ENCODE results near the gene C2CD5.
"Not testable (repeated sequence)": the region's sequence is repeated elsewhere in the genome, so short reads cannot be mapped to it uniquely, and the experiment has no call there.

C2CD5 gene

DNA sequence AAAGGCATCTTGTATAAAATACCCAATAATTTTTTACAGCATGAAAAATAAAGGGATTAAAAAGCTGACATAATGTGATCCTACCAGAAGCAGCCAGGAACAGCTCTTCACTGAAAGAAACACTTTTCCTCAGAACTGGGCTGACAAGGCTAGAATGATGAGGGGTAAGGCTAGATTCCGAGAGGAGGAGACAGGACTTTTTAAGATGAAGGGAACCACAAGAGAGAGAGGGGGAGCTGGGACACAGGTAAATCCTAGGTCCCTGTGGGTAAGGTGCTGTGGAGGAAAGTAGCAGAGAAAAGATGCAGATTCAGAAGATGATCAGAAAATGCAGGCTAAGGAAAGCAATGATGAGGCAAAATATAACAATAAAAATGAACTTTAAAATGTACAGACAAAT is 29.5 kb downstream of the C2CD5 start:
- Histone ChIP-seq H3K9me3 (ENCODE audit: insufficient read depth, low read depth, low read length) (no peaks in the 10 kb centered on the region), H3K36me3 (ENCODE audit: insufficient read depth, low read length) (peaks cover 38% of the 10 kb centered on the region), H3K27ac (ENCODE audit: low read depth, low read length) (no peak overlapping the region), H3K27me3 (ENCODE audit: insufficient read depth, low read length) (no peaks in the 10 kb centered on the region), H3K4me3 (ENCODE audit: low read length) (no peak overlapping the region), H3K9ac (ENCODE audit: low read depth, low read length) (no peak overlapping the region), H3K4me1 (ENCODE audit: insufficient read depth, low read length) (0 out of 2 replicates have a peak, but pooled peaks cover 5% of the 10 kb centered on the region)
- 88% methylated on average over 1 of the region's 1 CpG for WGBS

DNA sequence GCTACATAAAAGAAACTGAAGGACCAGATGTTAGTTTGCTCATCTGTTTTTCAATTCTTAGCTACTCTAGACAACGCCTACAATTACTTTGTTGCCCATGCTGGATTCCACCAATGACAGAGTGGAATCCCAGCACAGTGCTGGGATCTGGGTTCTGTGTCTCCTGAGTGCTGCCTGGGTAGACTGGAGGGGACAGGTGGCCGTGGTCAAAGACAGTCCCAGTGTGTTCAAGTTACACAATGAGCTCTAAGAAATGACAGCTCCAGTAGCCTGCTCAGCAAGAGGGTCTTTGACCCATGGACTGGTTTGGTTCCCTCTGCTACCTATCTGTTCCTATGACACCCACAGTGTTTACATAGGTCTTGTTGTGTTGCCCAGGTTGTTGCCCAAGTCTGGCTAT is 38.5 kb downstream of the C2CD5 start:
- WGBS, result 93% methylated on average over 2 of the region's 2 CpGs
- peaks cover 26% of the 10 kb centered on the region for H3K36me3 ChIP-seq (ENCODE audit: insufficient read depth, low read length)
- no peaks in the 10 kb centered on the region for H3K27me3 ChIP-seq (ENCODE audit: insufficient read depth, low read length)
- H3K27ac ChIP-seq (ENCODE audit: low read depth, low read length), result no peak overlapping the region
- H3K4me1 ChIP-seq (ENCODE audit: insufficient read depth, low read length), result no peaks in the 10 kb centered on the region
- H3K9me3 ChIP-seq (ENCODE audit: insufficient read depth, low read depth, low read length), result no peaks in the 10 kb centered on the region
- no peak overlapping the region for H3K9ac ChIP-seq (ENCODE audit: low read depth, low read length)
- H3K4me3 ChIP-seq (ENCODE audit: low read length), result no peak overlapping the region

DNA sequence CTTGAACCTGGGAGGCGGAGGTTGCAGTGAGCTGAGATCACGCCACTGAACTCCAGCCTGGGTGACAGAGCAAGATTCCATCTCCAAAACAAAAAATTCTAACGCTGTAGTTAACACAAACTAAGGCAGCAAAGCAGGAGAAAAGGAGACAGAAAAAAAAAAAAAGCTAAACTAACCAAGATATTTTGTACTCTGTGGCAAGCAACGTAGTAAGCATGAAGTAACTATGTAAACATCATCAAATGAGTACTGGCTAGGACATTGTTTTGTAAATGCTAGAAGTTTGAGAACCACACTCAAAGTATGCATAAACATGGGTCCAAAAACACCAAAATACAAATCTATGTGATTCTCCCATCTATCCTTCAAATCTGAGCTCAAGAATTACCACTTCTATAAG is 44.2 kb downstream of the C2CD5 start:
- Histone ChIP-seq H3K4me1 (ENCODE audit: insufficient read depth, low read length) (peaks cover 6% of the 10 kb centered on the region; the same call in 1 of the 2 replicates), H3K27me3 (ENCODE audit: insufficient read depth, low read length) (no peaks in the 10 kb centered on the region), H3K4me3 (ENCODE audit: low read length) (no peak overlapping the region), H3K36me3 (ENCODE audit: insufficient read depth, low read length) (peaks cover 8% of the 10 kb centered on the region; the same call in 1 of the 2 replicates), H3K27ac (ENCODE audit: low read depth, low read length) (no peak overlapping the region), H3K9me3 (ENCODE audit: insufficient read depth, low read depth, low read length) (no peaks in the 10 kb centered on the region), H3K9ac (ENCODE audit: low read depth, low read length) (no peak overlapping the region)
- WGBS, result 93% methylated on average over 3 of the region's 4 CpGs

DNA sequence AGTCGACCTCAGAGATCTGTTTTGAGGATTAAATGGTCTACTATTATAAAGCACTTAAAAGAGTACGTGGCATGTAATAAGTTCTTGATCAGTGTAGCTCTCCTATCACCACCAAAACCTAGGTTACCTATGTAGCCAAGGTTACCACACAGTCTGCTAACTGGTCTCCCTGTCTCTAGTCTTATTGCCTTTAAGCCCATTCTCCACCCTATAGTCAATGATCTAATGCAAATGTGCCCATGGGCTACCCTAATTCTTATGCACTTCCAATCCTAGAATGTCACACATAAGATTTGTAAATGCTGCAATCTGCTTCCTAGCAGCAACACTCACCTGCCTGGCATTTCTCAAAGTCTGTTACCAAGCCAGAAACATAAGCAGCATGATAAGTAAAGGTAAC is 44.9 kb downstream of the C2CD5 start:
- Histone ChIP-seq H3K27me3 (ENCODE audit: insufficient read depth, low read length) (no peaks in the 10 kb centered on the region), H3K4me3 (ENCODE audit: low read length) (no peak overlapping the region), H3K36me3 (ENCODE audit: insufficient read depth, low read length) (peaks cover 3% of the 10 kb centered on the region; the same call in 1 of the 2 replicates), H3K9ac (ENCODE audit: low read depth, low read length) (no peak overlapping the region), H3K9me3 (ENCODE audit: insufficient read depth, low read depth, low read length) (no peaks in the 10 kb centered on the region), H3K4me1 (ENCODE audit: insufficient read depth, low read length) (peaks cover 6% of the 10 kb centered on the region; the same call in 1 of the 2 replicates), H3K27ac (ENCODE audit: low read depth, low read length) (no peak overlapping the region)
- WGBS, result 92% methylated on average over 1 of the region's 2 CpGs

DNA sequence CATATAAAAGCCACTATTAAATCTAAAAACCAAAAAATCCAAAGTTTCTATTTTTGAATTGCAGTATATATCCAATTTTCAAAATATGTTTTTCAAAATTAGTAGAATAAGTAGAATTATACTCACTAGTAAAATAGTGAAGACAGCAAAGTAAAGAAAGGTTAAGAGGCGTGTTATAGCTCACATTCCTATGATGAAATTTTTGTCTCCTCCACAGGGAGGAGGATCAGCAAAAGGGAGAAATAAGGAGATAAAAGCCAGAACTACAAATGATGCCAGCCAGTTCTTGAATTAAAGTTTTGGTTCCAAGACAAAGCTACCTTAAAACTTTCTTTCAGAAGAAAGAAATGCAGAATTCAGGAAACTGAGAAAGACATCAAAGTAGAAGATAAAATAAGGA is 50.0 kb downstream of the C2CD5 start:
- Histone ChIP-seq H3K9me3 (ENCODE audit: insufficient read depth, low read depth, low read length) (no peaks in the 10 kb centered on the region), H3K27me3 (ENCODE audit: insufficient read depth, low read length) (no peaks in the 10 kb centered on the region), H3K36me3 (ENCODE audit: insufficient read depth, low read length) (peaks cover 41% of the 10 kb centered on the region), H3K9ac (ENCODE audit: low read depth, low read length) (no peak overlapping the region), H3K4me3 (ENCODE audit: low read length) (no peak overlapping the region), H3K4me1 (ENCODE audit: insufficient read depth, low read length) (no peaks in the 10 kb centered on the region), H3K27ac (ENCODE audit: low read depth, low read length) (no peak overlapping the region)
- no CpG with 5 or more reads among the region's 1 CpG for WGBS

DNA sequence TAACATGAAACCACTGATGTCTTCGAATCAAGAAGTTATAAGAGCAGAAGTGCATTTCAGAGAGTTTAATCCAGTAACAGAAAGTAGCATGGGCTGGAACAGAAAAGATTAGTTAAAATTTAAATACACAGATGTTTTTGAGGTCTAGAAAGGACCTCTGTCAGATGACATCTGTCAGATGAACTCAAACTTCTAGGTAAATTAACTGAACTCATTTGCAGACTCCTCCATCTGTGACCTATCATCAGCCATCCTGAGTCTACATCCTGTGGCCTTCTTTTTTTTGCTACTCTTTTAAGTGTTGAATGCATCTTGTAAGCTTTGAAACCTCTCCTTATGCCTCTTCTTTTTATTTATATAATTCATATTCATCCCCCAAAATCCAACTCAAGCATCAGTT is 53.3 kb downstream of the C2CD5 start:
- Histone ChIP-seq H3K9me3 (ENCODE audit: insufficient read depth, low read depth, low read length) (no peaks in the 10 kb centered on the region), H3K27me3 (ENCODE audit: insufficient read depth, low read length) (no peaks in the 10 kb centered on the region)
- 93% methylated on average over 1 of the region's 1 CpG for WGBS

DNA sequence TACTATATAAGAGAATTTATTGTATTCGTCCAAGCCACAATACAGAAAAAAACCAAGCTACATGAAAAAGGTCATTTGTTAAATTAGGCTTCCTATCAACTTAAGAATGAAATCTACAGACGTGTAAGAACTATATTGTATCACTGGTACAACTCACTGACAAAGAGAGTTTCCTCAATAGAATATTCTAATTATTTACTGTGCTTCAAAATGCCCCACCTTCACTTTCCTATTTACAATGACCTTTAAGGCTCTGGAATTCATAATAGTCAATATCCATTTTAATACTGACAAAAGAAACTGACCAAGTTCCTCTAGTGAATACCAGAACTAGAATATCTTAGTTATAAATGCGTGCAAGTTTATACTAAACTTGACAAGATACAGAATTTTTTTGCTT is 55.9 kb downstream of the C2CD5 start:
- H3K9me3 ChIP-seq (ENCODE audit: insufficient read depth, low read depth, low read length), result no peaks in the 10 kb centered on the region
- peaks cover 67% of the 10 kb centered on the region for H3K36me3 ChIP-seq (ENCODE audit: insufficient read depth, low read length)
- no peak overlapping the region for H3K27ac ChIP-seq (ENCODE audit: low read depth, low read length)
- no peak overlapping the region for H3K9ac ChIP-seq (ENCODE audit: low read depth, low read length)
- no peaks in the 10 kb centered on the region for H3K27me3 ChIP-seq (ENCODE audit: insufficient read depth, low read length)
- no peak overlapping the region for H3K4me3 ChIP-seq (ENCODE audit: low read length)
- WGBS, result 82% methylated on average over 2 of the region's 3 CpGs
- H3K4me1 ChIP-seq (ENCODE audit: insufficient read depth, low read length), result no peaks in the 10 kb centered on the region

More for the DNA sequence above, 53.3 kb downstream of the C2CD5 start:
- H3K4me3 ChIP-seq (ENCODE audit: low read length), result no peak overlapping the region
- peaks cover 54% of the 10 kb centered on the region for H3K36me3 ChIP-seq (ENCODE audit: insufficient read depth, low read length)
- no peak overlapping the region for H3K27ac ChIP-seq (ENCODE audit: low read depth, low read length)
- no peak overlapping the region for H3K9ac ChIP-seq (ENCODE audit: low read depth, low read length)
- no peaks in the 10 kb centered on the region for H3K4me1 ChIP-seq (ENCODE audit: insufficient read depth, low read length)

DNA sequence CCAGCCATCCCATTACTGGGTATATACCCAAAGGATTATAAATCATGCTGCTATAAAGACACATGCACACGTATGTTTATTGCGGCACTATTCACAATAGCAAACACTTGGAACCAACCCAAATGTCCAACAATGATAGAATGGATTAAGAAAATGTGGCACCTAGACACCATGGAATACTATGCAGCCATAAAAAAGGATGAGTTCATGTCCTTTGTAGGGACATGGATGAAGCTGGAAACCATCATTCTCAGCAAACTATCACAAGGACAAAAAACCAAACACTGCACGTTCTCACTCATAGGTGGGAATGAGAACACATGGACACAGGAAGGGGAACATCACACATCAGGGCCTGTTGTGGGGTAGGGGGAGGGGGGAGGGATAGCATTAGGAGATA is 56.7 kb downstream of the C2CD5 start:
- not testable (repeated sequence) for H3K9me3 ChIP-seq (ENCODE audit: insufficient read depth, low read depth, low read length); H3K27me3 ChIP-seq (ENCODE audit: insufficient read depth, low read length); H3K9ac ChIP-seq (ENCODE audit: low read depth, low read length); H3K27ac ChIP-seq (ENCODE audit: low read depth, low read length); H3K4me3 ChIP-seq (ENCODE audit: low read length); H3K4me1 ChIP-seq (ENCODE audit: insufficient read depth, low read length)
- peaks cover 67% of the 10 kb centered on the region for H3K36me3 ChIP-seq (ENCODE audit: insufficient read depth, low read length)
- WGBS, result 100% methylated on average over 1 of the region's 3 CpGs

DNA sequence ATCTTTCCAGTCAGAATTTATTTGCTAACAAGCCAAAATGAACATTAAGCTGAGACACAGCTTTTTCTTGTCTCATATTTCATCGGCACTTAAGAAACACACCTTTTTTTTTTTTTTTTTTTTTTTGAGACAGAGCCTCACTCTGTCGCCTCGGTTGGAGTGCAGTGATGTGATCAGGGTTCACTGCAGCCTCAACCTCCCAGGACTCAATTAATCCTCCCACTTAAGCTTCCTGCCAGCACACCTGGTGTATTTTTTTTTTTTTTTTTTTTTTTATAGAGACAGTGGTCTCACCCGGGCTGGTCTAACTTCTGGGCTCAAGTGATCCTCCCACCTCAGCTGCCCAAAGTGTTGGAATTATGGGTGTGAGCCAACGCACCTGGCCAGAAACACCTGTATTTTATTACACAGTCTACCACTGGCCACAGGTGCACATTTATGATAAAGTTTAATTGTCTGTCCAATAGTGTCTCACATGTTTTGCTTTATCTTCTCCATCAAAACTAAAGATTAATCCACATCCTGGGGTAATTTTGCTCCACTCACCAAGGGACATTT is 62.7 kb downstream of the C2CD5 start:
- H3K4me3 ChIP-seq (ENCODE audit: low read length), result no peak overlapping the region
- no peaks in the 10 kb centered on the region for H3K27me3 ChIP-seq (ENCODE audit: insufficient read depth, low read length)
- peaks cover 41% of the 10 kb centered on the region for H3K36me3 ChIP-seq (ENCODE audit: insufficient read depth, low read length)
- 96% methylated on average over 5 of the region's 5 CpGs for WGBS
- H3K4me1 ChIP-seq (ENCODE audit: insufficient read depth, low read length), result no peaks in the 10 kb centered on the region
- H3K27ac ChIP-seq (ENCODE audit: low read depth, low read length), result no peak overlapping the region
- H3K9ac ChIP-seq (ENCODE audit: low read depth, low read length), result no peak overlapping the region
- no peaks in the 10 kb centered on the region for H3K9me3 ChIP-seq (ENCODE audit: insufficient read depth, low read depth, low read length)

DNA sequence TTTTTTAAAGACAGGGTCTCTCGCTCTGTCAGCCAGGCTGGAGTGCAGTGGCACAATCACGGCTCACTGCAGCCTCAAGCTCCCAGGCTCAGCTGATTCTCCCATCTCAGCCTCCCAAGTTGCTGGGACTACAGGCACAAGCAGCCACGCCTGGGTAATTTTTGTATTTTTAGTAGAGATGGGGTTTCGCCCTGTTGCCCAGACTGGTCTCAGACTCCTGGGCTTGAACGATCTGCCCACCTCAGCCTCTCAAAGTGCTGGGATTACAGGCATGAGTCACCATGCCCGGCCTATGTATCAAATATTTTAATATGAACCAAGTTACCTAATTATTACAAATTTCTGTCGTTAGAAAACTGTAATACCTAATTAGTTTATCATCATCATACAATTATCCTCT is 63.5 kb downstream of the C2CD5 start:
- not testable (repeated sequence) for H3K4me3 ChIP-seq (ENCODE audit: low read length); H3K9ac ChIP-seq (ENCODE audit: low read depth, low read length); H3K27ac ChIP-seq (ENCODE audit: low read depth, low read length); H3K9me3 ChIP-seq (ENCODE audit: insufficient read depth, low read depth, low read length); H3K4me1 ChIP-seq (ENCODE audit: insufficient read depth, low read length); H3K27me3 ChIP-seq (ENCODE audit: insufficient read depth, low read length)
- H3K36me3 ChIP-seq (ENCODE audit: insufficient read depth, low read length), result peaks cover 41% of the 10 kb centered on the region
- WGBS, result 94% methylated on average over 7 of the region's 7 CpGs

DNA sequence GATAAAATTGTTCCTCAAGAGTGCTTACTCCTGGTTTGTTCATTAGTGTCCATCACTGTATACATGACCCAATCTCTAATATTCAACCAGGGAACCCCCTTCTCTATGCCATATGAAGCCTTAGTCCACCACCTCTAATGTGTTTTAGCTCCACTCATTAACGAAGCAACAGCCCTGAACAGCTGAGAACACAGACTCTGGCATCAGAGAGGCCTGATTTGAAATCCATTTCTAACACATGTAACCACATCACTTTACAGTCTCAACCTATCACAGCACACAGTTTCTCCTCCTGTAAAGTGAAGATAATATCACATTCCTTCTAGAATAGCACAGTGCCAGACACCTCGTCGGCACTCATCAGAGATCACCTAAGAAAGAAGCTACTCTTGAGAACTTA is 64.3 kb downstream of the C2CD5 start:
- Histone ChIP-seq H3K4me1 (ENCODE audit: insufficient read depth, low read length) (no peaks in the 10 kb centered on the region), H3K27ac (ENCODE audit: low read depth, low read length) (no peak overlapping the region), H3K9me3 (ENCODE audit: insufficient read depth, low read depth, low read length) (no peaks in the 10 kb centered on the region), H3K9ac (ENCODE audit: low read depth, low read length) (no peak overlapping the region), H3K36me3 (ENCODE audit: insufficient read depth, low read length) (peaks cover 39% of the 10 kb centered on the region), H3K27me3 (ENCODE audit: insufficient read depth, low read length) (no peaks in the 10 kb centered on the region), H3K4me3 (ENCODE audit: low read length) (no peak overlapping the region)
- WGBS, result 97% methylated on average over 3 of the region's 3 CpGs

DNA sequence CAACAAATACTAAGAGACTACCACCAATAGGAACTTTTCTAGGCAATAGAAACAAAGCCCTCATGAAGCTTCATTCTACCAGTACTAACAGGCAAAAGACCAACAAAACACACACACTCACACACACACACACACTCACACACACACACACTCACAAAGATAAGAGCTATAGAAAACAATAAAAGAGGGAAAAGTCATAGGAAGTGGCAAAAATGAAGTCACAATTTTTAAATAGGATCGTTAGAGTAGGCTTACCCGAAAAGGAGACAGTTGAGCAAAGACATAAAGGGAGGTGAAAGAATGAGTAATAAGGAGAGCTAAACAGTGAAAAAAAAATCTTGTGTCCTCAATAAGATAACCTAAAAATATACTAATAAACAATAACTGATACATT is 66.5 kb downstream of the C2CD5 start:
- no peak overlapping the region for H3K9ac ChIP-seq (ENCODE audit: low read depth, low read length)
- no peaks in the 10 kb centered on the region for H3K4me1 ChIP-seq (ENCODE audit: insufficient read depth, low read length)
- peaks cover 31% of the 10 kb centered on the region for H3K36me3 ChIP-seq (ENCODE audit: insufficient read depth, low read length)
- no peak overlapping the region for H3K4me3 ChIP-seq (ENCODE audit: low read length)
- no peak overlapping the region for H3K27ac ChIP-seq (ENCODE audit: low read depth, low read length)
- WGBS, result 96% methylated on average over 2 of the region's 2 CpGs
- H3K9me3 ChIP-seq (ENCODE audit: insufficient read depth, low read depth, low read length), result no peaks in the 10 kb centered on the region
- no peaks in the 10 kb centered on the region for H3K27me3 ChIP-seq (ENCODE audit: insufficient read depth, low read length)
